Osteocyte (in vitro differentiated cells): Measurements from ENCODE around the gene NR5A1. TPM values are rescaled to one million over a fixed set of nuclear protein-coding genes. Genes with fewer than 3 reads are reported as not detected.

Experiments used
- DNase-seq: peaks from one replicate; pipeline ENCODE4 v3.0.0; 2021; ENCODE audit warnings: mixed read lengths; ENCODE audit not compliant: unreplicated experiment; ENCODE audit errors: extremely low spot score
- H3K27ac Mint-ChIP-seq: one replicate; pipeline ENCODE4 v1.8.0; 2021; ENCODE audit warnings: mild to moderate bottlenecking, mixed read lengths; ENCODE audit not compliant: unreplicated experiment
- H3K27me3 Mint-ChIP-seq: one replicate; pipeline ENCODE4 v1.8.0; 2021; ENCODE audit warnings: mixed read lengths; ENCODE audit not compliant: unreplicated experiment
- H3K36me3 Mint-ChIP-seq: one replicate; pipeline ENCODE4 v1.8.0; 2021; ENCODE audit warnings: mixed read lengths; ENCODE audit not compliant: unreplicated experiment
- H3K4me1 Mint-ChIP-seq: one replicate; pipeline ENCODE4 v1.8.0; 2021; ENCODE audit warnings: mixed read lengths; ENCODE audit not compliant: unreplicated experiment
- H3K4me3 Mint-ChIP-seq: one replicate; pipeline ENCODE4 v1.8.0; 2021; ENCODE audit warnings: mild to moderate bottlenecking, moderate library complexity, mixed read lengths; ENCODE audit not compliant: unreplicated experiment
- H3K9me3 Mint-ChIP-seq: one replicate; pipeline ENCODE4 v1.8.0; 2021; ENCODE audit warnings: mixed read lengths; ENCODE audit not compliant: unreplicated experiment
- long read RNA-seq: library from polyadenylated mRNA; unstranded; transcript quantifications from one replicate; pipeline ENCODE4 v2.0.0, GENCODE V29; 2021
- total RNA-seq: library from RNA; stranded (reverse); gene quantifications from 2 replicates; pipeline ENCODE4 v1.2.1, GENCODE V29; 2021
- TF ChIP-seq, protein P1 (sequence below): fragments of 200-600 bp; sonication (generic); IDR thresholded peaks from 2 replicates; pipeline ENCODE4 v1.5.0; 2021; ENCODE audit warnings: antibody characterized with exemption, mild to moderate bottlenecking, moderate library complexity

Gene NR5A1
- total RNA-seq: not detected in 2 replicates
- long read RNA-seq: 0 reads

DNA sequence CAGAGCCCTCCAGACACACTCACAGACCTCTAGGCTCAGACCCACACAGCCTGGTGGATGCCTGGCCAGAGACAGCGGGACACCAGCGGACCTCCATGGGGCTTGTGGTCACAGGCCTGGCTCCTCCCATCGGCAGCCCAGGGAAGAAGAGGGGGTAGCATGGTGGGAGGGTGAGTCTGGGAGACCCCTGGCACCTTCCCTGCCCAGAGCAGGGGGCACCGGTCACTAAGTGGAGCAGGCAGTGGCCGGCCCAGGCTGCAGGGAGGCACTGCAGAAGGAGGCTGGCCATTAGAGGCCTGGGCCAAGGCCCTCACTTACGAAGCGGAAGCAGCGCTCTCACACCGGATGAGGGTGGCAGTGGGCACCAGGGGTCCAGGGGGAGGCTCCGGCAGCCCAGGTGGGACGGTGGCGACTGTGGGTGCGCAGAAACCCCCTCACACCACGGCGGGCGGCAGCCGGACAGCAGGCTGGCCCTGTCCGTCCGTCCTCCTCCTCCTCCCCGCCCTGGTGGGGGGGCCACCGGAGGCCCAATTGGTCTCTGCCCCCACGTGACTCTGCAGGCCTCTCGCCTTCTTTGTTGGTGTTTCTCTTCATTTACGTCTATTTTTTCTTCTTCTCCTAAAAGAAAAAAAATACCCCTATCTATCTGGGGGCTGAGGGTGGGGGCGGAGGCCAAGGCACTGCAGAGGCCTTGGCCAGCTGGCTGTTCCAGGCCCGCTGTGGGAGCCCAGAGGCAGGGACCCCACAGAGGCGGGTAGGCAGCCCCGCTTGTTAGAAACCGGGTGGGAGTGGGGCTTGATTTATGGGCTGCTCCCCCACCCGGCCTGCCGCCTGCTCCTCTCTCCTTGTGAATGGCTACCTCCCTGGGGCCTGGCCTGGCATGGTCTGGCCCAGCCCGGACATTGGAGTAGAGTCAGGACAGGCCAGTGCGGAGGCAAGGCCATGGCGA is at the start of gene NR5A1:
TSS of gene NR5A1 (minus strand) at position 469 of the 949 bp plus-strand sequence. CDS start 4,004 bp downstream, outside the sequence.
- peaks cover 2% of the 10 kb centered on the region for H3K36me3 Mint-ChIP-seq
- peaks cover 5% of the 10 kb centered on the region for H3K4me1 Mint-ChIP-seq
- no peak within 1 kb of the TSS for H3K27ac Mint-ChIP-seq
- TF ChIP-seq, protein P1, sequence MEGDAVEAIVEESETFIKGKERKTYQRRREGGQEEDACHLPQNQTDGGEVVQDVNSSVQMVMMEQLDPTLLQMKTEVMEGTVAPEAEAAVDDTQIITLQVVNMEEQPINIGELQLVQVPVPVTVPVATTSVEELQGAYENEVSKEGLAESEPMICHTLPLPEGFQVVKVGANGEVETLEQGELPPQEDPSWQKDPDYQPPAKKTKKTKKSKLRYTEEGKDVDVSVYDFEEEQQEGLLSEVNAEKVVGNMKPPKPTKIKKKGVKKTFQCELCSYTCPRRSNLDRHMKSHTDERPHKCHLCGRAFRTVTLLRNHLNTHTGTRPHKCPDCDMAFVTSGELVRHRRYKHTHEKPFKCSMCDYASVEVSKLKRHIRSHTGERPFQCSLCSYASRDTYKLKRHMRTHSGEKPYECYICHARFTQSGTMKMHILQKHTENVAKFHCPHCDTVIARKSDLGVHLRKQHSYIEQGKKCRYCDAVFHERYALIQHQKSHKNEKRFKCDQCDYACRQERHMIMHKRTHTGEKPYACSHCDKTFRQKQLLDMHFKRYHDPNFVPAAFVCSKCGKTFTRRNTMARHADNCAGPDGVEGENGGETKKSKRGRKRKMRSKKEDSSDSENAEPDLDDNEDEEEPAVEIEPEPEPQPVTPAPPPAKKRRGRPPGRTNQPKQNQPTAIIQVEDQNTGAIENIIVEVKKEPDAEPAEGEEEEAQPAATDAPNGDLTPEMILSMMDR: no peak
- H3K9me3 Mint-ChIP-seq: no peaks in the 10 kb centered on the region
- no peak within 1 kb of the TSS for H3K4me3 Mint-ChIP-seq
- no peak for DNase-seq
- H3K27me3 Mint-ChIP-seq: peaks cover 16% of the 10 kb centered on the region

GRCh38 chr9:124555043-124555442 is 47.8 kb upstream of the NR5A1 start:
- no peak overlapping the region for H3K27ac Mint-ChIP-seq

GRCh38 chr9:124553738-124554137 is 46.5 kb upstream of the NR5A1 start:
- Mint-ChIP-seq H3K27me3 (peaks cover 1% of the 10 kb centered on the region), H3K4me1 (no peaks in the 10 kb centered on the region), H3K9me3 (no peaks in the 10 kb centered on the region), H3K27ac (no peak overlapping the region), H3K36me3 (no peaks in the 10 kb centered on the region), H3K4me3 (no peak overlapping the region)
- no peak for DNase-seq
- TF ChIP-seq, protein P1: no peak

More at GRCh38 chr9:124555043-124555442, 47.8 kb upstream of the NR5A1 start:
- no peak for DNase-seq
- Mint-ChIP-seq H3K9me3 (no peaks in the 10 kb centered on the region), H3K4me1 (peaks cover 4% of the 10 kb centered on the region), H3K27me3 (no peaks in the 10 kb centered on the region), H3K36me3 (no peaks in the 10 kb centered on the region), H3K4me3 (no peak overlapping the region)
- TF ChIP-seq, protein P1: no peak

GRCh38 chr9:124552273-124552605 is 45.0 kb upstream of the NR5A1 start:
- H3K27ac Mint-ChIP-seq: no peak overlapping the region
- TF ChIP-seq, protein P1: no peak
- H3K9me3 Mint-ChIP-seq: no peaks in the 10 kb centered on the region

GRCh38 chr9:124551472-124552272 is 44.5 kb upstream of the NR5A1 start:
- no peak for DNase-seq

More at GRCh38 chr9:124552273-124552605, 45.0 kb upstream of the NR5A1 start:
- peaks cover 8% of the 10 kb centered on the region for H3K27me3 Mint-ChIP-seq
- no peak overlapping the region for H3K4me3 Mint-ChIP-seq
- no peaks in the 10 kb centered on the region for H3K36me3 Mint-ChIP-seq
- H3K4me1 Mint-ChIP-seq: no peaks in the 10 kb centered on the region
- no peak for DNase-seq

More at GRCh38 chr9:124551472-124552272, 44.5 kb upstream of the NR5A1 start:
- Mint-ChIP-seq H3K9me3 (no peaks in the 10 kb centered on the region), H3K4me1 (no peaks in the 10 kb centered on the region), H3K36me3 (no peaks in the 10 kb centered on the region), H3K27ac (no peak overlapping the region), H3K4me3 (no peak overlapping the region), H3K27me3 (peaks cover 14% of the 10 kb centered on the region)
- TF ChIP-seq, protein P1: peak; percentile 88
